GM21529 (cell line): ENCODE measurements around the gene PARD3.
"Not testable (repeated sequence)": the region's sequence is repeated elsewhere in the genome, so short reads cannot be mapped to it uniquely, and the experiment has no call there.

Source experiments
- ATAC-seq: cut with Tn5 transposase; IDR thresholded peaks from one replicate; pipeline ENCODE4 v1.9.1; 2021; ENCODE audit not compliant: unreplicated experiment

The PARD3 gene

GRCh38 chr10:34655286-34656170 lies 159.6 kb downstream of the PARD3 start:
- ATAC-seq: no peak

DNA sequence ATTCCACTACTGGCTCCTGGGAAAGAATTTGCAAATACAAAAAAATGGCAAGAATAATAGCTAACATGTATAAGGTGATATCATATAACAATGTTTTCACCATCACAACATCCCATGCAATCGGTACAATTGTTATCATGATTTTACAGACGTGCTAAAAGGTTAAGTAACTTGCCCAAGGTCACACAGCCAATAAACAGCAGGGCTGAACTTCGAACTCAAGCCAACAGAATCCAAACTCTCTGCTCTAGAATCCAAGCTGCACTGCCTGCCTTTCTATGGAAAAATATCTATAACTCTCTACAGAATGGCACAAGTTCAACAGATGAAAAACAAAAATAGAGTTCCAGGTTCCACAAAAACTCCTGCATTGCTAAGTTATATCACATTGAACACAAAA lies 160.9 kb downstream of the PARD3 start:
- ATAC-seq: no peak

- ATAC-seq: no peak
These were observed 161.6 kb downstream of the PARD3 start for GRCh38 chr10:34653530-34653929.

GRCh38 chr10:34651416-34652195 lies 163.5 kb downstream of the PARD3 start:
- ATAC-seq: no peak

DNA sequence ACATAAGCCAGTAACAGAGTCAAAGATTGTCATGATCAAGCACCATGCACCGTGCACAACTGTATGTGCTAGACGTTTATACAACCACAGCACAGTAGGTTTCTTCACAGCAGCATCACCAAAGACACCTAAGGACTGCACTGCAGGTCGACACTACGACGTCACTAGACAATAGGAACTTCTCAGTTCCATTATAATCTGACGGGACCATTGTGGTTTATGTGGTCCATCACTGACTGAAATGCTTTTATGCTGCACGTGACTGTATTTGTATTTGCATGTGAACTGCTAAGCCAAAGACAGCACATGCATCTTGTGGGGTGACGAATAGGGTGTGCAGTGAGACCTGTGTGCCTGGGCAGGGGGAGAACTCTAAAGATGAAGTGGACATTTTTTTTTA lies 164.9 kb downstream of the PARD3 start:
- no peak for ATAC-seq

DNA sequence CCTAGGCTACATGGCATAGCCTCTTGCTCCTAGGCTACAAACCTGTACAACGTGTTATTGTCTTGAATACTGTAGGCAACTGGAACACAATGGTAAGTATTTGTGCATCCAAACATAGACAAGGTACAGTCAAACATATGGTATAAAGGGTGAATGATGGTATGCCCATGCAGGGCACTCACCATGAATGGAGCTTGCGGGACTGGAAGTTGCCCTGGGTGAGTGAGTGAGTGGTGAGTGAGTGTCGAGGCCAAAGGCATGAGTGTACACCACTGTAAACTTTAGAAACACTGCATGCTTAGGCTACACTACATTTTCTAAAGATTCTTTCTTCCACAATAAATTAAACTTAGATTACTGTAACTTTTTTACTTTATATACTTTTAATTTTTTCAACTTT lies 165.7 kb downstream of the PARD3 start:
- no peak for ATAC-seq

DNA sequence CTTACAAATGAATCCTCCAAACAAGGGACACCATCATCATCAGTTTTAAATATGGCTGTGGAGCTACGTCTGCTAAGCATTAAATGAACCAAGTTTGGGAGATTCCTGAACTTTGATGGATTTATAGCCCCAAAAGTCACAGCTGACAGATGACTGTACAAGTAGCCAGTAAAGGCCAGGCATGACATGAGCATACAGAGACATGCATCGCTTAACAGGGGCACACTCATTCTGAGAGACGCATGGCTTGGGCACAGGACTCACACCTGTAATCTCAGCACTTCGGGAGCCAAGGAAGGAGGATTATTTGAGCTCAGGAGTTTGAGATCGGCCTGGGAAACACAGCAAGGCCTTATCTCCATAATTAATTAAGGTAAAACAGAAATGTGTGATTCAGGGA lies 166.2 kb downstream of the PARD3 start:
- ATAC-seq: no peak

DNA sequence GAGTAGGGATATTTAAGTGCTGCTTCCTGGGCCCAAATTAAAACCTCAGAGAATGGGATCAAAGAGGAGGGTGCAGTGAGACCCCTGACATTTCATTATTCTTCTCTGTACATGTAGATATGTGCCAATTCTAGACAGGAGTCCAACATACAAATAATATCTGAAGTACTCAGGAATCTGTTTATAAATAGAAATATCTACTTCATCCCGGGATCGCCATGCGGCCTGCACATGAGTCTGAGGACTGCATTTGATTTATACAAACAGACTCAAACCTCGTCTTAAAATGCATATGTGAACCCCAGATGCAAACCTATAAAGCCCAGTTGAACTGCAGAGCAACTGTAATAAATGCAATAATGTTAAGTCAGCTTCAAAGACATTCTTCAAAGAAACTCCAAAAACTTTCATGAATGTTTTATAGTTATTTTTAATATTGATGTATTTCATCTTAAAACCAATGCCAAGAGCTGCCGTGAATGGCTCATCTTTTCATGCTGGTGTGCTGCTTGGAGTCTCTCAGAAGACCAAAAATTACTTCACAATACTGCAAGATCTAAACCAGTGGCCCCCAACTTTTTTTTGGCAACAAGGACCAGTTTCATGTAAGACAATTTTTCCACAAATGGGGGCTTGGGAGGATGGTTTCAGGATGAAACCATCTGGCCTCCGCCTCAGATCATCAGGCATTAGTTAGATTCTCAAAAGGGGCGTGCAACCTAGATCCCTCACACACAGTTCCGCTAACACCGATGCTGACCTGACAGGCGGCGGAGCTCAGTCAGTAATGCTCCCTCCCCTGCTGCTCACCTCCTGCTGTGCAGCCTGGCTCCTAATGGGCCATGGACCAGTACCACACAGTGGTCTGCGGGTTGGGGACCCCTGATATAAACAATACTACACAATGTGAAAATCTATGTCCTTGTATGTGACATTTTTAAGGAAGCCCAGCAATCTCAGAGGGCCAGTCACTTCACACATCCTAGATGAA lies 166.9 kb downstream of the PARD3 start:
- no peak for ATAC-seq

GRCh38 chr10:34647160-34647559 lies 167.9 kb downstream of the PARD3 start:
- ATAC-seq: no peak

DNA sequence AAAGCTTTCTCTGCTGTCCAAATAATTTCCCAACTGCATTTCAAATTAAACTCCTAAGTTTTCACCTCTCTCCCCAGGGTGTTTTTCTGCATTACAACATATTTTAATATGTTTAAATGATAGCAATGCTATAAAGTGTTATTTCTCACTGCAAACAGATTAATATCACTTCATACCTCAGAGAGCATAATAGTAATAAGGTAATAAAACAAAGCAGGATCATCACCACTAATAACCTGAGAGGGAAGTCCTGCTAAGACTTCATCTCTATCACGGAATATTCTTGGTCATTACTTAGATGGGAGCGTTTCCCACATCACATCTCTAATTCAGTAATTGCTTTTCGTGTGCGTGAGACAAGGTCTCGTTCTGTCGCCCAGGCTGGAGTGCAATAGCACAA lies 168.8 kb downstream of the PARD3 start:
- ATAC-seq: no peak

GRCh38 chr10:34644815-34645214 lies 170.3 kb downstream of the PARD3 start:
- ATAC-seq: not testable (repeated sequence)

DNA sequence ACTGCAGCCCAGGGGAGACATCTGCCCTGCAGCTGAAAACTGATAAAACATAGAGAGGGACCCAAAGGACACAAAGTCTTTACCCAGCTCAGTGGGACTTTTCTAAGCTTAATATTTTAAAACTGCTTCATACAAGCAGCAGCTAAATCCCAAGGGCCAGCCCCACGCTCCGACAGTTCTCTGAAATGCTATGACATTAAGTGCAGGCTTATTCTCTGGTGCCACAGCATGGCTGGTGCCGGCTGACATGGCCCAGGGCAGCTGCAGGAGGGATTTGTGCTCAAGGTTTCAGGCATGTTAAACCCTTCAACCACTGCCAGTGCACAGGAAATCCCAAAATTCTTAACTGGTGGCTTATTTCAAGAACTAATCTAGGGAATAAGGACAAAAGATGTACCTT lies 170.9 kb downstream of the PARD3 start:
- ATAC-seq: no peak

- no peak for ATAC-seq
These were observed 171.5 kb downstream of the PARD3 start for GRCh38 chr10:34643620-34644019.

DNA sequence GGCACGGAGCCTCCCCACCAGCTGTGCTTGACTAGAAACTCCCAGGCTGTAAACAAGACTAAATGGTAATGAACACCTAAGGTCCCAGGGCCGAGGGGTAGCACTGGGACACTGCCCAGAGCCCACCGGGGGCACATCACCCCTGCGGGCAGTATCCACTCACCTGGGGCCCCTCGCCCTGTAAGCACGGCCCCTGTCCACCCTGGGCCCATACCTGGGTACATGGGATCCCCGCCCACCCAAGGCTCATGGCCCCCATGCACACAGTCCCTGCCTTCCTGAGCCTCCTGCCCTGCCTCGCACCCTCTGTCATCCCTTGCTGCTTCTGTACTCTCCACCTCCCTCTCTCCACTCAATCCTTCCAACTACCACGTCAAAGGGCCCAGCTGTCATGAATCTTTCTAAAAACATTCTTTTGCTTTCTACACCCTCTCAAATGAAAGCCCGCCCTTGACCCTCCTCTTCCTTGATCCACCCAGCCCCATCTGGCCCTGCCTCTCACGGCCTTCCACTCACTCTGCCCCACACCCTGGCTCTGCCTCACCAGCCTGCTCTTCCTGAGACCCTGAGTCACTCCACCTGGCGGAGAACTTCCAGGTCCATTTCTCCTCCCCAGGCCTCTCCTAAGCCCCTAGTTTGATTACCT lies 173.1 kb downstream of the PARD3 start:
- no peak for ATAC-seq

- ATAC-seq: no peak
These were observed 173.8 kb downstream of the PARD3 start for GRCh38 chr10:34641147-34641912.

DNA sequence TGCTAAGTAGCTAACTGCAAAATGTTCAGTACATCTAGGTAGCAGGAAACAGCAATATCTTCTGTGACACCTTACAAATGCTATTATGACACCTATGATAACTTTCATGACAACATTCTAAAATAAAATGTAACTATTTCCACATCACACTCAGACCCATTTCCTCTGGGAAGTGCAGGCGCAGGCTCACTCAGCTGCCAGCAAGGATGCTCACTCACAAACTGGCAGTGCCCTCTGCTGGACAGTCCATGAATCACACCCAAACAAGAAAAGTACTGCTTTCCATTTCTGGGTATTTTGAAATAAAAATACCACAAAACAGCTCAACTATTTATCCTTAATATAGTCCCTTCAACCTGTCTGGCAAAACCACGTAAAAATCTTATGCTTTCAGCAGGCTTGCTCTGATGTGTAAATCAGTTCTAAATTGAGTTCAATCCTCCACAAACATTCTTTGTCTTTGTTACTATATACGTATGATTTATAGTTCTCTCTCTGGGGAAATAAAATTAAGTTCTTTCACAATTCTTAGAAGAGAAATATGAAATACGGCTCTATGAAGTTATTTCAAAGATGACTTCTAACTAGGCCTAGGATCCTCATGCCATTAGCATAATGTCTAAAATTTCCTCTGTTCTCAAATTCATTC lies 176.6 kb downstream of the PARD3 start:
- ATAC-seq: peak; percentile 56

GRCh38 chr10:34637418-34637911 lies 177.6 kb downstream of the PARD3 start:
- ATAC-seq: peak; percentile 84

DNA sequence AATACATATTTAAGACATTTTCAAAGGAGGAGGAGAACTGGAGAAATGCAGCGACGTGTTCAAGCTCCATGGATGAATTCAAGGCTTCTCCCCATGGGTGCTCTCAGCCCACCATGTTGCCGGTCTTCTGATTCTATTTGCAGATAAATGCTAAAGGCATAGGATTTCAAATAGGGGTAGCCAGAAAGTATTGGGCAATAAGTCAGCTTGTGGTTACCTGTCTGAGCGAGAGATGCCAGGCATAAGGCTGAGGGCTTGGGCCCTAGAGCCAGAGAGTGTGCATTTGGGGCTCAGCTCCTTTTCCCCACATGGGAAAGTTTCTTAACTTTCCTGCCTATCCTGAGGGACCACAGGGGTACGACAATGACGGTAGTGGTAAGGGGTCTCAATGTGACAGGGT lies 180.0 kb downstream of the PARD3 start:
- ATAC-seq: no peak

DNA sequence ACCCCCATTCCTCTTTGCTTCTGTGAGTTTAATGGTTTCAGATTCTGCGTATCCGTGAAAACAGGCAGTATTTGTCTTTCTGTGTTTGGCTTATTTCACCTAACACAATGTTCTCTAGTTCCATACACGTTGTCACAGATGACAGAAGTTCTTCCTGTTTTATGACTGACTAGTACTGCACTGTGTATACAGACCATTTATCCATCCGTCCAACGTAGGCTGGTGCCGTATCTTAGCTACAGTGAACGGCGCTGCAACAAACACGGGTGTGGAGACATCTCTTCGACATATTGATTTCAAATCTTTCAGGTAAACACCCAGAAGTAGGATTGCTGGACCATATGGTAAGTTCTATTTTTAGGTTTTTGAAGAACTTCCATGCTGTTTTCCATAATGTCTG lies 181.7 kb downstream of the PARD3 start:
- ATAC-seq: no peak
